ENCODE measurements around the gene SEC23IP.

The SEC23IP gene

GRCh38 chr10:119947300-119947699, 54.8 kb downstream of the SEC23IP start (continued):
- TF ChIP-seq PRDM4 (tag by site-specific recombination; IDR thresholded peaks at IDR 0.05), result no peak
- no peak for TF ChIP-seq GLI4 (tag by site-specific recombination; IDR thresholded peaks at IDR 0.05)
- no peak for TF ChIP-seq ZNF518A (tag by site-specific recombination; conservative IDR thresholded peaks at IDR 0.05; ENCODE audit: low read depth)
- TF ChIP-seq, protein P1, sequence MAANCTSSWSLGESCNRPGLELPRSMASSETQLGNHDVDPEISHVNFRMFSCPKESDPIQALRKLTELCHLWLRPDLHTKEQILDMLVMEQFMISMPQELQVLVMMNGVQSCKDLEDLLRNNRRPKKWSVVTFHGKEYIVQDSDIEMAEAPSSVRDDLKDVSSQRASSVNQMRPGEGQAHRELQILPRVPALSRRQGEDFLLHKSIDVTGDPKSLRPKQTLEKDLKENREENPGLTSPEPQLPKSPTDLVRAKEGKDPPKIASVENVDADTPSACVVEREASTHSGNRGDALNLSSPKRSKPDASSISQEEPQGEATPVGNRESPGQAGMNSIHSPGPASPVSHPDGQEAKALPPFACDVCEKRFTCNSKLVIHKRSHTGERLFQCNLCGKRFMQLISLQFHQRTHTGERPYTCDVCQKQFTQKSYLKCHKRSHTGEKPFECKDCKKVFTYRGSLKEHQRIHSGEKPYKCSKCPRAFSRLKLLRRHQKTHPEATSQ (tag by site-specific recombination; IDR thresholded peaks at IDR 0.05), result no peak
- TF ChIP-seq SP2 (tag by site-specific recombination; IDR thresholded peaks at IDR 0.05), result no peak

DNA sequence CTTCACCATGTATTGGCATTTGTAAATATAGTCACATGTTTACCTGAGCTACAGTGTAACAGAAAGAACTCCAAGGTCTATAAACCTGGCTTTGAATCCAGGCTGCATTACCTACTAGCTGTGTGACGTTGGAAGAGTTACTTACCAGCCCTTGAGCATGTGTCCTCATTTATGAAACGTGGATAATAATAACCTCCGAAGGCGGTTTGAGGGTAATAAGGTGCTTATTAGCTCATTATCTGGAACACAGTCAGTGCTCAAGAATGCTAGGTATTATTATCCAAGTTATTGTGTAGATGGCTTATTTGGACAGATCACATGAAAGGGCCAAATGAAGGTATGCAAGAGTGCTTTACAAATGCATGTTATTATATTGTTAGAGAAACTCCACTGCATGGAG, 64.9 kb downstream of the SEC23IP start:
- CTCF ChIA-PET, result no interaction called here
- H3K9me3 ChIP-seq (ENCODE audit: control insufficient read depth, insufficient read depth, low read depth, low read length), result no peaks in the 10 kb centered on the region
- POLR2A ChIA-PET, result interaction anchor here (0.7 kb wide), 1 partner anchor 211 kb away, joined by 4 read pairs; no protein-coding TSS in a partner anchor
- H3K4me1 ChIP-seq (ENCODE audit: control insufficient read depth, insufficient read depth, low read length), result no peaks in the 10 kb centered on the region
- no peaks in the 10 kb centered on the region for H3K36me3 ChIP-seq (ENCODE audit: control insufficient read depth in 2 of 2, insufficient read depth in 1 of 2, low read length in 2 of 2)
- H3K27ac ChIP-seq (ENCODE audit: extremely low read depth, low read depth, low read length), result no peak overlapping the region
- TF ChIP-seq ZFP3 (tag by site-specific recombination; IDR thresholded peaks at IDR 0.05; ENCODE audit: low read depth), result no peak
- TF ChIP-seq ZNF155 (tag by site-specific recombination; IDR thresholded peaks at IDR 0.05), result no peak
- TF ChIP-seq ZNF174 (tag by site-specific recombination; IDR thresholded peaks at IDR 0.05), result no peak
- TF ChIP-seq ZNF426 (tag by site-specific recombination; IDR thresholded peaks at IDR 0.05), result no peak
- TF ChIP-seq ZNF248 (tag by site-specific recombination; IDR thresholded peaks at IDR 0.05), result no peak
- no peak for TF ChIP-seq ZNF513 (tag by site-specific recombination; IDR thresholded peaks at IDR 0.05)
- TF ChIP-seq, protein P2, sequence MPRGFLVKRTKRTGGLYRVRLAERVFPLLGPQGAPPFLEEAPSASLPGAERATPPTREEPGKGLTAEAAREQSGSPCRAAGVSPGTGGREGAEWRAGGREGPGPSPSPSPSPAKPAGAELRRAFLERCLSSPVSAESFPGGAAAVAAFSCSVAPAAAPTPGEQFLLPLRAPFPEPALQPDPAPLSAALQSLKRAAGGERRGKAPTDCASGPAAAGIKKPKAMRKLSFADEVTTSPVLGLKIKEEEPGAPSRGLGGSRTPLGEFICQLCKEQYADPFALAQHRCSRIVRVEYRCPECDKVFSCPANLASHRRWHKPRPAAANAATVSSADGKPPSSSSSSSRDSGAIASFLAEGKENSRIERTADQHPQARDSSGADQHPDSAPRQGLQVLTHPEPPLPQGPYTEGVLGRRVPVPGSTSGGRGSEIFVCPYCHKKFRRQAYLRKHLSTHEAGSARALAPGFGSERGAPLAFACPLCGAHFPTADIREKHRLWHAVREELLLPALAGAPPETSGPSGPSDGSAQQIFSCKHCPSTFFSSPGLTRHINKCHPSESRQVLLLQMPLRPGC (tag by site-specific recombination; IDR thresholded peaks at IDR 0.05), result no peak
- TF ChIP-seq FEZF1 (tag by site-specific recombination; IDR thresholded peaks at IDR 0.05), result no peak
- no peak for TF ChIP-seq ZBTB8A (tag by site-specific recombination; IDR thresholded peaks at IDR 0.05)
- TF ChIP-seq, protein P3, sequence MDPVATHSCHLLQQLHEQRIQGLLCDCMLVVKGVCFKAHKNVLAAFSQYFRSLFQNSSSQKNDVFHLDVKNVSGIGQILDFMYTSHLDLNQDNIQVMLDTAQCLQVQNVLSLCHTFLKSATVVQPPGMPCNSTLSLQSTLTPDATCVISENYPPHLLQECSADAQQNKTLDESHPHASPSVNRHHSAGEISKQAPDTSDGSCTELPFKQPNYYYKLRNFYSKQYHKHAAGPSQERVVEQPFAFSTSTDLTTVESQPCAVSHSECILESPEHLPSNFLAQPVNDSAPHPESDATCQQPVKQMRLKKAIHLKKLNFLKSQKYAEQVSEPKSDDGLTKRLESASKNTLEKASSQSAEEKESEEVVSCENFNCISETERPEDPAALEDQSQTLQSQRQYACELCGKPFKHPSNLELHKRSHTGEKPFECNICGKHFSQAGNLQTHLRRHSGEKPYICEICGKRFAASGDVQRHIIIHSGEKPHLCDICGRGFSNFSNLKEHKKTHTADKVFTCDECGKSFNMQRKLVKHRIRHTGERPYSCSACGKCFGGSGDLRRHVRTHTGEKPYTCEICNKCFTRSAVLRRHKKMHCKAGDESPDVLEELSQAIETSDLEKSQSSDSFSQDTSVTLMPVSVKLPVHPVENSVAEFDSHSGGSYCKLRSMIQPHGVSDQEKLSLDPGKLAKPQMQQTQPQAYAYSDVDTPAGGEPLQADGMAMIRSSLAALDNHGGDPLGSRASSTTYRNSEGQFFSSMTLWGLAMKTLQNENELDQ (tag by site-specific recombination; IDR thresholded peaks at IDR 0.05; ENCODE audit: low read depth), result no peak
- TF ChIP-seq ZNF16 (tag by site-specific recombination; IDR thresholded peaks at IDR 0.05; ENCODE audit: low read depth), result no peak
- no peak for TF ChIP-seq ZNF791 (tag by site-specific recombination; IDR thresholded peaks at IDR 0.05)
- no peak for TF ChIP-seq KLF16 (tag by site-specific recombination; IDR thresholded peaks at IDR 0.05)
- no peak overlapping the region for H3K4me3 ChIP-seq (ENCODE audit: low read depth, low read length)
